Measurements from ENCODE around the gene SLC27A5.

The SLC27A5 gene

DNA sequence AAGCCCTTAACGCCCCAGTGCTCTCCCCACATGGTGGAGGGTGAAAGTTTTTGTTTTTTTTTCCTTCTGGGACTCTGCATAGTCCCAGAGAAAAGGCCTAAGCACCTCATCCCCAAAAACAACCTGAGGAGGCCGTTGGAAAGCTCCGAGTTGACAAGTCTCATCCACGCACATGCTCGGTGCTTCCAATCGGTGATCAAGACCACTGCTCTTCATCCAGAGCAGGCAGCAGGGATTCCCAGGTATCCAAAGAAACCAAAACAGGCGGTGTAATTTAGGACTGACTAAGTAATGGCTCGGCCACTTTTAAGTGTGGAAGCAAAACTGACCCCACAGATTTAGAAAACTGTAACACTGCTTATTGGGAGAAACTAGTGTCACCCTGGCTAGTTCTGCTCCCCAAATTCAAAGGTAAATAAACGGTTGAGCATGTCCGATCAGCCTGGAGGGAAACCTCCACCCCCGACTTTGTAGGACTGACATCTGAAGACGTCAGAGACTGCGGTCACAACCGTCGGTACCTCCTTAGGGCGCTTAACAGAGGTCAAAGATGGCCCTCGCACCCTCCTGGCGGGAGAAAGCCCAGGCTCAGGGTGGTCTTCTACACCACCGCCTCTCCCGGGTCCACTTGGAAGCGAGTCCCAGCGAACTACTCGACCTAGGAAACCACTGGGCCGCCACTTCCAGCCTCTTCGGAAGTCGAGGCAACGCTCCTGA is 36.6 kb downstream of the SLC27A5 start:
- 35% methylated on average over 26 of the region's 27 CpGs for WGBS
- Histone ChIP-seq H3K27me3 (ENCODE audit: control insufficient read depth in 1 of 2, insufficient read depth in 1 of 2, low read length in 2 of 2) (no peaks in the 10 kb centered on the region), H2AK5ac (ENCODE audit: low read length, severe bottlenecking) (no peak overlapping the region), H2BK120ac (ENCODE audit: low read depth, low read length) (no peak overlapping the region), H4K8ac (ENCODE audit: low read length) (peak overlapping the region; percentile 69), H3K4me2 (ENCODE audit: low read length, poor library complexity, severe bottlenecking) (peak overlapping the region; percentile 83), H3K9me3 (ENCODE audit: control insufficient read depth, low read length) (no peaks in the 10 kb centered on the region), H3K18ac (ENCODE audit: low read depth in 1 of 2, low read length in 2 of 2) (peak overlapping the region; percentile 44 to 71), H3K9ac (ENCODE audit: low read length) (peak overlapping the region; percentile 97), H3K4ac (ENCODE audit: low read depth in 1 of 2, low read length in 2 of 2) (peak overlapping the region in 1 of 2 experiments; percentile 24), H3K14ac (ENCODE audit: low read length in 2 of 2) (no peak overlapping the region), H4K91ac (ENCODE audit: low read length) (no peak overlapping the region), H3K36me3 (ENCODE audit: control insufficient read depth in 1 of 2, insufficient read depth in 2 of 2, low read depth in 1 of 2, low read length in 2 of 2) (peaks cover 48 to 60% of the 10 kb centered on the region in 2 experiments), H3K4me1 (ENCODE audit: control insufficient read depth, insufficient read depth, low read depth, low read length) (peaks cover 30% of the 10 kb centered on the region), H2AFZ (ENCODE audit: low read depth, low read length) (no peak overlapping the region), H3K4me3 (ENCODE audit: insufficient read depth in 1 of 2, low read depth in 1 of 2, low read length in 2 of 2) (peak overlapping the region; percentile 60 to 91), H2BK15ac (ENCODE audit: low read depth, poor library complexity, severe bottlenecking) (no peak overlapping the region), H2BK12ac (ENCODE audit: low read length in 2 of 2) (peak overlapping the region; percentile 70 to 82), H3K23ac (ENCODE audit: low read length in 2 of 2) (no peak overlapping the region), H3K79me1 (replicated peaks; ENCODE audit: low read length, poor library complexity, severe bottlenecking) (peaks cover 28% of the 10 kb centered on the region), H2BK5ac (ENCODE audit: low read depth, low read length, poor library complexity, severe bottlenecking) (peak overlapping the region; percentile 36), H3K27ac (ENCODE audit: low read length, poor library complexity, severe bottlenecking) (peak overlapping the region; percentile 93)
- no peak for DNase-seq

DNA sequence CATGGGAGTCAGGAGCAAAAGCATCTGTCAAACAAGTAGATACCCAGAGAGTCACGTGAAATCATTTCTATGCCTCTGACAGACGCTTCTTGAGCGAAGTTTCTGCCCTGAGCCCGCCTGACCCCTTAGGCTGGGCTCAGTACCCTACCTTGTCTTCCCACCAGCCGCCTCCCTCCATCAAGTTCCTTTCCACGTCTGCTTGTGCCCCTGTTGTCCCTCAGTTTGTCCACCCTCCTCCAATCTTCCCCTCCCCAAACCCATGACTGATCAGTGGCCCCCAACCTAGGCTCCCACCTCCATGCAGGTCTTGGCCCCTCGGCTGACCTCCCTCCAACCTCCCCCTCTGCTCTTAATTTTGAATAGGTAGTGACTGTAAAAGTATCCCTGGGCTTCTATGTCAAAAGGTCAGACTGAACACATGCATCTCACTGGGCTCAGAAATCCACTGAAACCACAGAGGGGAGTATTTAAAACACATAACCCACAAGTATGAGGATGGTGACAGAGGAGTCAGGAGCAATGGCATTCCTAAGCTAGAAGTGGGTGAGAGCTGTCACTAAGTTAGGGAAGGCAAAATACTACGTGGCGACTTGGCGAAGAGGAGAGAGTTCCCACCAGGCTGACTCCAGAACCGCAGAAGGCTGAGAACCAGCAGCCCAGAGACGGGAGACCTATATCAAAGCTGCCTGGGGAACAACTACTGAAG is 37.3 kb downstream of the SLC27A5 start:
- Histone ChIP-seq H3K27me3 (ENCODE audit: control insufficient read depth in 1 of 2, insufficient read depth in 1 of 2, low read length in 2 of 2) (no peaks in the 10 kb centered on the region), H4K8ac (ENCODE audit: low read length) (no peak overlapping the region), H3K14ac (ENCODE audit: low read length in 2 of 2) (peak overlapping the region in 1 of 2 experiments; percentile 49), H2AK5ac (ENCODE audit: low read length, severe bottlenecking) (no peak overlapping the region), H2BK15ac (ENCODE audit: low read depth, poor library complexity, severe bottlenecking) (no peak overlapping the region), H2BK120ac (ENCODE audit: low read depth, low read length) (no peak overlapping the region), H3K36me3 (ENCODE audit: control insufficient read depth in 1 of 2, insufficient read depth in 2 of 2, low read depth in 1 of 2, low read length in 2 of 2) (peaks cover 51 to 60% of the 10 kb centered on the region in 2 experiments), H3K18ac (ENCODE audit: low read depth in 1 of 2, low read length in 2 of 2) (no peak overlapping the region), H3K9me3 (ENCODE audit: control insufficient read depth, low read length) (no peaks in the 10 kb centered on the region), H4K91ac (ENCODE audit: low read length) (no peak overlapping the region), H3K23ac (ENCODE audit: low read length in 2 of 2) (no peak overlapping the region), H3K9ac (ENCODE audit: low read length) (peak overlapping the region; percentile 97), H3K27ac (ENCODE audit: low read length, poor library complexity, severe bottlenecking) (peak overlapping the region; percentile 93), H3K4me2 (ENCODE audit: low read length, poor library complexity, severe bottlenecking) (no peak overlapping the region), H3K4ac (ENCODE audit: low read depth in 1 of 2, low read length in 2 of 2) (no peak overlapping the region), H3K4me1 (ENCODE audit: control insufficient read depth, insufficient read depth, low read depth, low read length) (peaks cover 30% of the 10 kb centered on the region), H2BK5ac (ENCODE audit: low read depth, low read length, poor library complexity, severe bottlenecking) (no peak overlapping the region), H2BK12ac (ENCODE audit: low read length in 2 of 2) (no peak overlapping the region), H3K4me3 (ENCODE audit: insufficient read depth in 1 of 2, low read depth in 1 of 2, low read length in 2 of 2) (peak overlapping the region; percentile 23 to 91), H3K79me1 (replicated peaks; ENCODE audit: low read length, poor library complexity, severe bottlenecking) (peaks cover 33% of the 10 kb centered on the region), H2AFZ (ENCODE audit: low read depth, low read length) (no peak overlapping the region)
- WGBS = 90% methylated on average over 12 of the region's 12 CpGs
- DNase-seq = peak; percentile 91

- H3K9ac ChIP-seq (ENCODE audit: low read length) = peak overlapping the region; percentile 97
Measured at GRCh38 chr19:58473775-58474174, 38.0 kb downstream of the SLC27A5 start.

GRCh38 chr19:58471736-58472135 is 40.1 kb downstream of the SLC27A5 start:
- Histone ChIP-seq H3K9ac (ENCODE audit: low read length) (no peak overlapping the region), H3K23ac (ENCODE audit: low read length in 2 of 2) (no peak overlapping the region), H3K9me3 (ENCODE audit: control insufficient read depth, low read length) (no peaks in the 10 kb centered on the region), H3K14ac (ENCODE audit: low read length in 2 of 2) (no peak overlapping the region), H2BK5ac (ENCODE audit: low read depth, low read length, poor library complexity, severe bottlenecking) (no peak overlapping the region), H2AFZ (ENCODE audit: low read depth, low read length) (no peak overlapping the region), H2BK15ac (ENCODE audit: low read depth, poor library complexity, severe bottlenecking) (no peak overlapping the region), H3K4me3 (ENCODE audit: insufficient read depth in 1 of 2, low read depth in 1 of 2, low read length in 2 of 2) (no peak overlapping the region), H2BK12ac (ENCODE audit: low read length in 2 of 2) (no peak overlapping the region), H3K4me1 (ENCODE audit: control insufficient read depth, insufficient read depth, low read depth, low read length) (peaks cover 37% of the 10 kb centered on the region), H4K91ac (ENCODE audit: low read length) (no peak overlapping the region), H3K4me2 (ENCODE audit: low read length, poor library complexity, severe bottlenecking) (no peak overlapping the region), H2AK5ac (ENCODE audit: low read length, severe bottlenecking) (no peak overlapping the region), H3K18ac (ENCODE audit: low read depth in 1 of 2, low read length in 2 of 2) (no peak overlapping the region), H3K4ac (ENCODE audit: low read depth in 1 of 2, low read length in 2 of 2) (no peak overlapping the region), H3K36me3 (ENCODE audit: control insufficient read depth in 1 of 2, insufficient read depth in 2 of 2, low read depth in 1 of 2, low read length in 2 of 2) (peaks cover 40 to 46% of the 10 kb centered on the region in 2 experiments), H4K8ac (ENCODE audit: low read length) (no peak overlapping the region), H3K27me3 (ENCODE audit: control insufficient read depth in 1 of 2, insufficient read depth in 1 of 2, low read length in 2 of 2) (no peaks in the 10 kb centered on the region), H3K79me1 (replicated peaks; ENCODE audit: low read length, poor library complexity, severe bottlenecking) (peaks cover 42% of the 10 kb centered on the region), H2BK120ac (ENCODE audit: low read depth, low read length) (no peak overlapping the region), H3K27ac (ENCODE audit: low read length, poor library complexity, severe bottlenecking) (no peak overlapping the region)
- WGBS = 98% methylated on average over 39 of the region's 39 CpGs
- no peak for DNase-seq

More at GRCh38 chr19:58473775-58474174, 38.0 kb downstream of the SLC27A5 start:
- Histone ChIP-seq H4K91ac (ENCODE audit: low read length) (no peak overlapping the region), H3K4me3 (ENCODE audit: insufficient read depth in 1 of 2, low read depth in 1 of 2, low read length in 2 of 2) (no peak overlapping the region), H3K4ac (ENCODE audit: low read depth in 1 of 2, low read length in 2 of 2) (no peak overlapping the region), H2AFZ (ENCODE audit: low read depth, low read length) (no peak overlapping the region), H3K79me1 (replicated peaks; ENCODE audit: low read length, poor library complexity, severe bottlenecking) (peaks cover 38% of the 10 kb centered on the region), H3K9me3 (ENCODE audit: control insufficient read depth, low read length) (no peaks in the 10 kb centered on the region), H3K36me3 (ENCODE audit: control insufficient read depth in 1 of 2, insufficient read depth in 2 of 2, low read depth in 1 of 2, low read length in 2 of 2) (peaks cover 47 to 59% of the 10 kb centered on the region in 2 experiments), H3K4me2 (ENCODE audit: low read length, poor library complexity, severe bottlenecking) (no peak overlapping the region), H2BK15ac (ENCODE audit: low read depth, poor library complexity, severe bottlenecking) (no peak overlapping the region), H3K23ac (ENCODE audit: low read length in 2 of 2) (no peak overlapping the region), H2AK5ac (ENCODE audit: low read length, severe bottlenecking) (no peak overlapping the region), H3K4me1 (ENCODE audit: control insufficient read depth, insufficient read depth, low read depth, low read length) (peaks cover 34% of the 10 kb centered on the region), H2BK12ac (ENCODE audit: low read length in 2 of 2) (no peak overlapping the region), H2BK5ac (ENCODE audit: low read depth, low read length, poor library complexity, severe bottlenecking) (no peak overlapping the region), H2BK120ac (ENCODE audit: low read depth, low read length) (no peak overlapping the region), H4K8ac (ENCODE audit: low read length) (no peak overlapping the region), H3K14ac (ENCODE audit: low read length in 2 of 2) (no peak overlapping the region), H3K27ac (ENCODE audit: low read length, poor library complexity, severe bottlenecking) (no peak overlapping the region), H3K18ac (ENCODE audit: low read depth in 1 of 2, low read length in 2 of 2) (no peak overlapping the region), H3K27me3 (ENCODE audit: control insufficient read depth in 1 of 2, insufficient read depth in 1 of 2, low read length in 2 of 2) (no peaks in the 10 kb centered on the region)
- no peak for DNase-seq
